Measurements from ENCODE around the gene SLCO3A1.

SLCO3A1 gene

DNA sequence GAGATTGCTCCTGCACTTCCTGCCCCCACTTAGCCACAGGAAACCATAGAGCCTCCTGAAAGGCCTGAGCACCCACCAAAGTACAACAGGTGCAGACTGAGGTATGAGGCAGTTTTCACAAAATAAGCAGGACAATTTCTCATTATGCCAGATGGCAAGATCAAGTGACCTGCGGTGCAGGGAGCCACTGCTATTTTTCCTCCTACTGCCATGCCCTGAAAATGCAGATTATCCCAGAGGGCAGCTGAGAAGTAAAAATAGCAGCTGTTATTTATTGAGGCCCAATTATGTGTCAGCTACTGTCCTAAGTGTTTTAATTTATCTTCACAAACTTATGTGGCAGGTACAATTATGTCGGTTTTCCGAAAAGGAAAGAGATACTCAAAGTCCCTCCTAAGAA is 330.6 kb downstream of the SLCO3A1 start:
- H3K4me3 ChIP-seq (replicated peaks; ENCODE audit: low read depth, low read length), result no peak overlapping the region
- TF ChIP-seq, protein P1, sequence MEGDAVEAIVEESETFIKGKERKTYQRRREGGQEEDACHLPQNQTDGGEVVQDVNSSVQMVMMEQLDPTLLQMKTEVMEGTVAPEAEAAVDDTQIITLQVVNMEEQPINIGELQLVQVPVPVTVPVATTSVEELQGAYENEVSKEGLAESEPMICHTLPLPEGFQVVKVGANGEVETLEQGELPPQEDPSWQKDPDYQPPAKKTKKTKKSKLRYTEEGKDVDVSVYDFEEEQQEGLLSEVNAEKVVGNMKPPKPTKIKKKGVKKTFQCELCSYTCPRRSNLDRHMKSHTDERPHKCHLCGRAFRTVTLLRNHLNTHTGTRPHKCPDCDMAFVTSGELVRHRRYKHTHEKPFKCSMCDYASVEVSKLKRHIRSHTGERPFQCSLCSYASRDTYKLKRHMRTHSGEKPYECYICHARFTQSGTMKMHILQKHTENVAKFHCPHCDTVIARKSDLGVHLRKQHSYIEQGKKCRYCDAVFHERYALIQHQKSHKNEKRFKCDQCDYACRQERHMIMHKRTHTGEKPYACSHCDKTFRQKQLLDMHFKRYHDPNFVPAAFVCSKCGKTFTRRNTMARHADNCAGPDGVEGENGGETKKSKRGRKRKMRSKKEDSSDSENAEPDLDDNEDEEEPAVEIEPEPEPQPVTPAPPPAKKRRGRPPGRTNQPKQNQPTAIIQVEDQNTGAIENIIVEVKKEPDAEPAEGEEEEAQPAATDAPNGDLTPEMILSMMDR (IDR thresholded peaks at IDR 0.05; ENCODE audit: low read depth, low read length, missing control alignments), result no peak

GRCh38 chr15:92184679-92185230 is 331.2 kb downstream of the SLCO3A1 start:
- H3K4me3 ChIP-seq (replicated peaks; ENCODE audit: low read depth, low read length), result no peak overlapping the region
- no peak for DNase-seq (ENCODE audit: extremely low read depth, low read depth)
- TF ChIP-seq, protein P1 (IDR thresholded peaks at IDR 0.05; ENCODE audit: low read depth, low read length, missing control alignments), result no peak

More for the DNA sequence above, 330.6 kb downstream of the SLCO3A1 start:
- no peak for DNase-seq (ENCODE audit: extremely low read depth, low read depth)

GRCh38 chr15:92187975-92188374 is 334.5 kb downstream of the SLCO3A1 start:
- TF ChIP-seq, protein P1 (IDR thresholded peaks at IDR 0.05; ENCODE audit: low read depth, low read length, missing control alignments), result no peak
- no peak overlapping the region for H3K4me3 ChIP-seq (replicated peaks; ENCODE audit: low read depth, low read length)
- DNase-seq (ENCODE audit: extremely low read depth, low read depth), result no peak

- TF ChIP-seq, protein P1 (IDR thresholded peaks at IDR 0.05; ENCODE audit: low read depth, low read length, missing control alignments), result no peak
- no peak for DNase-seq (ENCODE audit: extremely low read depth, low read depth)
- H3K4me3 ChIP-seq (replicated peaks; ENCODE audit: low read depth, low read length), result no peak overlapping the region
These were observed 335.7 kb downstream of the SLCO3A1 start for GRCh38 chr15:92189166-92189565.

- no peak overlapping the region for H3K4me3 ChIP-seq (replicated peaks; ENCODE audit: low read depth, low read length)
- TF ChIP-seq, protein P1 (IDR thresholded peaks at IDR 0.05; ENCODE audit: low read depth, low read length, missing control alignments), result no peak
- DNase-seq (ENCODE audit: extremely low read depth, low read depth), result no peak
These were observed 341.7 kb downstream of the SLCO3A1 start for GRCh38 chr15:92195241-92195640.

- no peak for DNase-seq (ENCODE audit: extremely low read depth, low read depth)
These were observed 342.8 kb downstream of the SLCO3A1 start for GRCh38 chr15:92196342-92196741.

More at GRCh38 chr15:92196342-92196741, 342.8 kb downstream of the SLCO3A1 start:
- no peak overlapping the region for H3K4me3 ChIP-seq (replicated peaks; ENCODE audit: low read depth, low read length)
- TF ChIP-seq, protein P1 (IDR thresholded peaks at IDR 0.05; ENCODE audit: low read depth, low read length, missing control alignments), result no peak
